K562 treated with DMSO at 1 percent for 24 hours (cell line): ENCODE results near the gene CHRNG. TPM values are rescaled to one million over a fixed set of nuclear protein-coding genes. Genes with fewer than 3 reads are reported as not detected.

Source experiments
- total RNA-seq: library from RNA; unstranded; fragments of 300-600 nt; gene quantifications from 2 replicates; pipeline ENCODE4 v1.2.3, GENCODE V29; 2022; ENCODE audit warnings: low read depth; ENCODE audit not compliant: insufficient read depth

Gene CHRNG, protein sequence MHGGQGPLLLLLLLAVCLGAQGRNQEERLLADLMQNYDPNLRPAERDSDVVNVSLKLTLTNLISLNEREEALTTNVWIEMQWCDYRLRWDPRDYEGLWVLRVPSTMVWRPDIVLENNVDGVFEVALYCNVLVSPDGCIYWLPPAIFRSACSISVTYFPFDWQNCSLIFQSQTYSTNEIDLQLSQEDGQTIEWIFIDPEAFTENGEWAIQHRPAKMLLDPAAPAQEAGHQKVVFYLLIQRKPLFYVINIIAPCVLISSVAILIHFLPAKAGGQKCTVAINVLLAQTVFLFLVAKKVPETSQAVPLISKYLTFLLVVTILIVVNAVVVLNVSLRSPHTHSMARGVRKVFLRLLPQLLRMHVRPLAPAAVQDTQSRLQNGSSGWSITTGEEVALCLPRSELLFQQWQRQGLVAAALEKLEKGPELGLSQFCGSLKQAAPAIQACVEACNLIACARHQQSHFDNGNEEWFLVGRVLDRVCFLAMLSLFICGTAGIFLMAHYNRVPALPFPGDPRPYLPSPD
- not detected in 2 replicates for total RNA-seq

DNA sequence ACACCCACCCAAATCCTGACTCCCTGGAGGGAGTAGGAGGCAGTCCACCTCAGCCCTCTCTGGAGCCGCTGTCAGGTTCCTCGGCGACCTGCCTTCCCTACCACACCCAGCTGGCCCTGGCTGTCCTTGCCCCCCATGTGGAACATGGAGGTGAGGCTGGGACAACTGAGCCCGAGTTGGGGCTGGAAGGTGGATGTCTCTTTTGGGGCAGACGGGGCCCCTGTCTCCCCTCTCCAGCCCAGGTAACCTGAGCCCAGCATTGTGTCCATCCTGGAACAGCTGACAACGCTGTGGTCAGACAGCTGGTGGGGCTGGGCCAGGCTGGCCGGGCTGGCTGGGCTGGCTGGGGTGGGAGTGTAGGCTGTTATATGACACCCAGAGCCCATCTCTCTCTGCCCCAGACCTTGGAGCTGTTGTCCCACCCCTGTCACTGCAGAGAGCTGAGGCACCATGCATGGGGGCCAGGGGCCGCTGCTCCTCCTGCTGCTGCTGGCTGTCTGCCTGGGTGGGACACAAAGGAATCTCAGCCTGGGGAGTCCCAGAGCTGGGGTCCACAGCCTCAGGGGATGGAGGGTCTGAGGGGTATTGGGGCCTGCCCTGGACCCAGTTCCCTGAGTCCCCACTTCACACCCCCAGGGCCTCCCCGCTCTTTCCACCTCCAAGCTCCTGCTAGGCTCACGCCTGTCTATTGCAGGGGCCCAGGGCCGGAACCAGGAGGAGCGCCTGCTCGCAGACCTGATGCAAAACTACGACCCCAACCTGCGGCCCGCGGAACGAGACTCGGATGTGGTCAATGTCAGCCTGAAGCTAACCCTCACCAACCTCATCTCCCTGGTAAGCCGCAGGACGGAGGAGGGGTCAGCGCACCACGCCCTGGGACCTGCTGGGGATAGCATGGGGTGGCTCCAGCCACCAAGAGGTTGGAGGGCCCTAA lies at the start of gene CHRNG:
CHRNG (plus strand) TSS at position 395 of the 934 bp plus-strand sequence; CDS start at position 451, 56 bp downstream.

DNA sequence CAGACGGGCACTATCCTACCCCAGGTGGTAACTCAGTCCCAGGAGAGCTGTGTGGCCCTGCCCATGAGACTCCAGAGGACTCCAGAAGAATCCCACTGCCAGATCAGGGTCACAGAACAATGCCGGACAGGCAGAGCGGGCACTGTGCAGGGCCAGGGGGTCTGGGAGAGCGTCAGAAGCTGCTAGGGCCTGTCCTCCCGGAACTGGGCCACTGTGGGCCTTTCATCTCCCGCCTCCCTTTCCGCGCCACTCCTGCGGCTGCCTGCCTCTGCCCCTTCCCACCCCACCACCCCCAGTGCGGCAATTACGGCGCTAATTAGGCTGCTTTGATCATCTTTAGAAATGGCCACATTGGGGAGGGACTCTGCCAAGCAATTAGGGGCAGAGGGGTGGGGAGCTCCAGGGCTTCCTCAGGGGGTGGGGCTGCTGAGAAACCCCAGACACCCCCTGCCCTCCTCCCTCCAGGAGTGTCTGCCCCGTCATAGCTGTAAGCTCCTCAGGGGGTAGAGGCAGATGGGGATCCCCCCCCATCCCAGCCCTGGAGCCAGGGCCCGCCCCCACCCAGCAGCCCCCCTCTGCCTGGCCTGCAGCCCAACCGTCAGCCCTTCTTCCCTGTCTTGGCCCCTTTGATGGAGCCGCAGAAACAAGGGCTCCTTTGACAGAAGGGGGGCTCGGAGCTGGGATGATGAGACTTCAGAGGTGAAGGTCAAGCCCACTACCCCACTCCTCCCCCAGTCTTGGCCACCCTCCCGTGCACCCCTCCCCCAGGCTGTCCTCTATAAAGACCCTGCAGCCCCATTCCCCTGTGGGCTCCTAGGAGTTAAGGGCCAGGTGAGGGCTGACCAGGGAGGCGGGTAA lies 19.7 kb upstream of the CHRNG start, which contains the start of gene PRSS56:
PRSS56 (plus strand) TSS at position 808 of the 858 bp plus-strand sequence. CDS start 211 bp downstream, outside the sequence.

DNA sequence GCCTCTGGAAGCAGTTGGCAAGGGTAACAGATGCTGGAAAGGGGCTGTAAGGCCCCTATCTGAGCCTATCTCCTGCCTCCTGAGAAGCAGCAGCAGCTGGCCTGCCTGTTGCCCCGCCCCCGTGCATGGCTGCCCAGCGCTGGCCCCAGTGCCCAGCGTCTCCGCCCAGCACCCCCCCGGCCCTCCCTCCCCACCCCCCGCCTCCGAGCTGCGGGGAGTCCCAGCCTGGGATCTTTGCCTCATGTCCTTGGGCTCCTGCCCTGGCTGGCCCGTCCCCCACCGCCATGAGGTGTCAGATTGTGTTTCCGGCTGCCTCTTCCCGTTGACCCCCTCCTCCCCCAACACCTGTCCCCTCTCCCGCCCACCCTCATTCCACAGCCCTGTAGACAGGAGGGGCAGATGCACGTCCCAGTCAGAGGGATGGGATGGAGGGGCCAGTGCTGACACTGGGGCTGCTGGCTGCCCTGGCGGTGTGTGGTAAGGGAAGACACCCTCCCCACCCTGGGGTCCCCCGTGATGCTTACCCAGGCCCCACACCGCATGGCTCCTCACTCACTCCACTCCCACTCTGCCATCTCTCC lies 13.6 kb upstream of the CHRNG start, which contains the start of gene CHRND:
CHRND (plus strand) TSS at position 370 of the 581 bp plus-strand sequence; CDS start at position 426, 56 bp downstream.

DNA sequence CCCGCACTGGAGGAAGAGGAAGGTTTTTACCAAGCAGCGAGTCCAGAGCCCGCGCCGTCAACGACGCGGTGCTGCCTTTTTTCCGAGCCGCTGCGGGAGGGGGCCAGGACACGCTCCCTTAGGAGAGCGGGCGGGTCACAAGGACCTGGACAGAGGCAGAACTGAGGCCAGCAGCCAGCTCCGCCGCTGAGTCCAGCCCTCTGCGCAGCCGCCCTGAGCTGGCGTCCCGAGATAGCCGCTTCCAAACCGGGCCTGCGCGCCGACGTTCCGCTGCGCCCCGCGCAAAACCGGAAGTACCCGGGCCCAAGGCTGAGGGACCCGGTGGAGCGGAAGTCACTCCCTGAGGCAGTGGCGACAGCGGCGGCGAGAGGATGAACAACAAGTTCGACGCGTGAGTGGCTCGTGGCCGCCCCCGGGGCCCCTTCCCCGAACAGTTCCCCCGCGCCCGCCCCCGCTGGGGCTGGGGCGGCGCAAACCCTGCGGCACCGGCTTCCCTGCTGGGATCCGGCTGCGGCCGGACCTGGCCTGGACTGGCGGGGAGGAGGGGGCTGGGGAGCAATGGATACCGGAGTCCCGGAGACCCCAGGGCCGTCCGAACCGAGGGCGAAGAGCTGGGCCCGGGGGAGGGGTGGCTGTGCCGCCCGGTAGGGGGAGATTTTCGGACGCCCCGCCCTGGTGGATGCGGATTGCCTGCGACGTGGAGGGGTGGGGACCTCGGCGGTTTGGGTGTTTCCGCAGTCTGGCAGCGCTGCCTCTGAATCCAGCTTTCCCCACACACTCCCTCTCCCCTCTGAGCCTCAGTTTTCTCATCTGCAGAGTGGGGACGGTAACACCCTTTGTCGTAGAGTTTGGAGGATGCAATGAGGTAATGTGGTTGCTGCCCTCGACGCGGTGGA lies 11.1 kb downstream of the CHRNG start, which contains the start of the genes EIF4E2 and TIGD1:
EIF4E2 (plus strand) TSS at position 336 of the 896 bp plus-strand sequence; CDS start at position 372, 36 bp downstream.
TIGD1 (minus strand) TSS at position 204 of the 896 bp plus-strand sequence. CDS start 675 bp downstream, outside the sequence.

Other genes with a start within 250 kb of the CHRNG start
- not detected in 2 replicates for gene ALPP, start 160.9 kb upstream of the CHRNG start, total RNA-seq
- gene ALPG, start 132.8 kb upstream of the CHRNG start, total RNA-seq: 0.70 TPM in 1 of 2 replicates, not detected in the other
- gene ALPI, start 83.5 kb upstream of the CHRNG start, total RNA-seq: not detected in 2 replicates
- gene ECEL1, start 51.9 kb upstream of the CHRNG start, total RNA-seq: not detected in 2 replicates
- gene PRSS56, start 19.3 kb upstream of the CHRNG start, total RNA-seq: not detected in 2 replicates
- gene CHRND, start 13.5 kb upstream of the CHRNG start, total RNA-seq: not detected in 2 replicates
- gene TIGD1, start 10.9 kb downstream of the CHRNG start, total RNA-seq: 1.5 and 2.9 TPM in 2 replicates
- 54.3 and 60.6 TPM in 2 replicates for gene EIF4E2, start 11.0 kb downstream of the CHRNG start, total RNA-seq
- 29.9 and 31.4 TPM in 2 replicates for gene EFHD1, start 93.9 kb downstream of the CHRNG start, total RNA-seq
- gene GIGYF2, start 157.6 kb downstream of the CHRNG start, total RNA-seq: 21.4 and 25.8 TPM in 2 replicates
- not detected in 2 replicates for gene KCNJ13, start 236.9 kb downstream of the CHRNG start, total RNA-seq